ENCODE measurements around the gene MANSC1.

Gene MANSC1

DNA sequence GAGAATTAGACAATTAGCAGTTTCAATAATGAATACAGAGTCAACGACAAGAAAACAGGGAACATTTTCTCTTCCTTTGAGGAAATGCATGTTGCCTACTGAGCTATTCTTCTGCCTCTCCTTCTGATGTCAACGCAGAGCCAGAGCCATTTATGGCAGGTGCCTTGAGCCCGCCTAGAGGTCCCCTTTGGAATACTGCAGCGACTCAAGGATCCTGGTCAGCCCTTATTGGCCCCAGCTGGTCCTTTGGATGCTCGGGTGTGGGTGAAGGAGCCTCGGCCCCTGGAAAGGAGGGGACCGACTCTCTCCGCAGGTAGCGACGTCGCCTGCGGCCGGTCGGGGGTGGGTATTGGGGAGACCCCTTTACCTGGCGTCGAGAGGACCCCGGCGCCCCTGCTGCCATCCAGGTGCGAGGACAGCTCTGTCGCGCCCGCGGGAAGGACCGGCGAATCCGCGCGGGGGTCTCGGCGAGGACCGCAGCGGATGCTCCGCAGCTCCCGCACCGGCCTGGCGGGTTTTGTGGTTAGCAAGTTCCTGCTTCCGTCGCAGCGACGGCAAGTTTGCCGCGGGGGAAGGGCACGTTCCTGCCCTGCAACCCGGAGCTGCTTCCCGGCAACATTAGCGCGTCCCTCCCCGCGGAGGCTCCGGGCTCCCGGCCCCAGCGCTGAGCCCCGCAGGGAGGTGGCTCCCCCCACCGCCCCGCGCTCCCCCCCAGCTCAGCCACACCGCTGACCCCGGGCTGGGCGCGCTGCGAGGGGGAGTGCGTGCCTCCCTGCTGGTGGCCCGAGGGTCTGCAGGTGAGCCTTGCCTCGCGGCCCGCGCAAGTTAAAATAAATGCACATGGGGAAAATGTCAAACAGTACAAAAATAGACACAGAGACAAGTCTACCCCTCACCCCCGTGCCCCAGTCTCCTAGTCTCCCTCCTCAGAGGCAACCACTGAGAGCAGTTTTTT lies at the start of gene MANSC1:
Gene MANSC1, minus strand, starts transcription at position 532 of the 955 bp plus-strand sequence. CDS start 6,928 bp downstream, outside the sequence.
- peak; percentile 23 for DNase-seq (ENCODE audit: low read depth)

DNA sequence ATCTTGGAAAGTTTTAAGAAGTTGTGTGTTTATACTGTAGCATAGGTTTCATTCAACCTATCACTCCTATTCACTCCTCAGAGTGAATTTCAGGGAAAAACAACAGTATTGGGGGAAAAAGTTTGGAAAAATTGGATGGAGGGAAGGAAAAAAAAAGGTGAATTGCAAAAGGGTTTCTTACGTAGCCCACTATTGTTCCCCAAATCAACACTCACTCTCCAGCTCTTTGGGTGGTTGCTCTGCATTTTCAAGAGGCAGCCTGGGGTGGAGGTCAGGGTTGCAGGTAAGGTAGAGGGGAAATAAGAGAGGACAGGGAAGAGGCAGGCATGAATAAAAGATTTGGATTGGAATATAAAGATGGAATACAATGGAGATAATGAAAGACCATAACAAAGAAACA lies 49.1 kb upstream of the MANSC1 start:
- no peak for DNase-seq (ENCODE audit: low read depth)

DNA sequence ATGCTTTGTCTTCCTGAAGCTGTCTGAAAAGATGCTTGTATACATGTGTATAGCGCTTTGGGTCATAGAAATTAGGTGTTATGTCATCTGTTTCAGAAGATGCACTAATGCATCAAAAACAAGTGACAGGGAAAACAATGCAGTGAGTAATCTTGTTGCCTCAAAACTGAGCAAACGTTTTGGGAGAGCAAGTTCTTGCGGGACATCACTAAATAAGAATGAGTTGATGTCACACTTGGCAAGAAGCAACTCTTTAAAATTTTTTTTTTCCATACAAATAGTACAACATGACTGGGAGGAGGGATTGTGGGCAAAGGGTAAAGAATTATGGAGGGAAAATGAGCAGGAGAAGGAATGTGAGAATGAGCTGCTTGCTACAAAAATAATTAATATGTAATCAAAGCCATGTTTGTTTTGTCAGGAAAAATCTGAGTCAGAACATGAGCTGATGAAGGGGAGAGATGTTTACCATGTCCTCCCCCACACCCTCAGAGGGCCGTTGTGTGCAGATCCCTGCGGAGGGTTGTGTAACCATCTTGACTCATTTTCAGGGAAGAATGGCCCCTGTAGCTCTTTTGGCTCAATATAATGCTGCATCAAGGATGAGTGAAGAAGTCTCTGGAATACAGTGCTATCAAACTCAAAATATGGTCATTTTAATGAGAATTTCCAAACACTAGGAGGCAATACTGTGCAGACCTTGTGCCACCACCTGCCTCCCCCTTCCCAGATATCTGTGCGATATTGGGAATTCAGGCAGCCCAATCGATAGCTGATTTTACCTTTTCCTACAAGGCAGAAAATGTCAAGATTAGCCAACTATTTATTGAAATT lies 48.2 kb upstream of the MANSC1 start:
- no peak for DNase-seq (ENCODE audit: low read depth)

DNA sequence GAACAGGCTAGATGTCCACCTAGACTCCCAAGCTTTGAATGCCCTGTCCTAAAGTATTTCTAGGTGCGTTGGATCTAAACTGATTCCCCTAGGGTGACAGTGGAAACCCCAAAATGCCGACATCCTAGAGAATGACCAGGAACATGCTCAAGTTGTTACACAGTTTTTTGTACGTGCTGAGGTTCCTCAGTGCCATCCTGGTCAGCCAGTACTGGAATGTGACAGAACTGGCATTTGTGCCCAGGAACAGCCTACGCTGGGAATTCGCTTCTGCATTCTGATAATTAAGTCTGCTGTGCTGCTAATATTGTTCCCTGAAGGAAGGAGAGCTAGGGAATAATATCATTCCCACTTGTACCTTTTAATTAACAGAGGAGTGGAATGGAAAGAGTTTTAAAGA lies 47.1 kb upstream of the MANSC1 start:
- DNase-seq (ENCODE audit: low read depth): no peak

DNA sequence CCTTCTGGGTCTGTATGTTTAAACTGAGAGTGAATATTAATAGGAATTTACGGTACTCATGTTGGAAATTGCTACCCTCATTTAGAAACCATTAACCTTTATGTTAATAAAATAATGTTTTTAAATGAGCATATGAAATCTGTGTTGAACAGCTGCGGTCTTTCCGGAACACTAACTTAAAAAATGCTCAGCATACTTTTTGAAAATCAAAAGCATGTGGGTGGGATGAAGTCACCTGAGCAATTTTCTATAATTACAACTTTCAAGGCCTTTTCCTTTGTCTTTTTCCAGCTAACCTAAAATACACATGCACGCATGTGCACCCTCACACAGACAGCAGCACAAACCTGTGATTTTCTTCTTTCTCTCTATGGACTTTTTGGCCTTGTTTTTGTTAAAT lies 46.7 kb upstream of the MANSC1 start:
- no peak for DNase-seq (ENCODE audit: low read depth)

DNA sequence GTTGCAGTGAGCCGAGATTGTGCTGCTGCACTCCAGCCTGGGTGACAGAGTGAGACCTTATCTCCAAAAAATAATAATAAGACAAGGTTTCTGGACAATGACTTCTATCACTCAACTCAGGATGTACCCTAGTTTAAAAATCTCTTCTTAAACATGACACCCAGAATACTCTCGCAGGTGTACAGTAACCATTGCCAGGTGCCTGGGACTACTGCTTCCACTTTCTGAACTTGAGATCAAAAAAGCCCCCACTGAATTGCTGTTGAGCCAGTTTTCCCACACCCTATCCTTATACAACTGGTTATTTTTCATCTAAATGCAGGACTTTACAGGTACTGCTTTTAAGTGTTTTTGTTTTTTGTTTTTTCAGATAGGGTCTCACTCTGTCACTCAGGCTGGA lies 43.1 kb upstream of the MANSC1 start:
- no peak for DNase-seq (ENCODE audit: low read depth)

DNA sequence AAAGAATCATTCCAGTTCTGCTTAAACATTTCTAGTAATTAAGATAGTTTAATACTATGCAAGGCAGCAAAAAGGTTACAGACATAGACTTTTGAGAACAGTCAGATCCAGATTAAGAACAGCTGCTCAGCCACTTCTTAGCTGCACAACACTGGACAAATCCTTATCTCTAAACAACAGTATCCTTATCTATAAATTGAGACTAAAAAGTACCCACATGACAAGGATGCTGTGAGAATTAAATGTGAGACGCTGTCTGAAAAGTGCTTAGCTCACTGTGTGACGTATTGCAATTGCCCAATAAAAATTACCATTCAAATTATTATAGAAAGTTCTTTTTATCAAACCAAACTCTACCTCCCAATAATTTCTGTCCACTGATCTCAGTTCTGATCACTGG lies 42.4 kb upstream of the MANSC1 start:
- DNase-seq (ENCODE audit: low read depth): no peak

DNA sequence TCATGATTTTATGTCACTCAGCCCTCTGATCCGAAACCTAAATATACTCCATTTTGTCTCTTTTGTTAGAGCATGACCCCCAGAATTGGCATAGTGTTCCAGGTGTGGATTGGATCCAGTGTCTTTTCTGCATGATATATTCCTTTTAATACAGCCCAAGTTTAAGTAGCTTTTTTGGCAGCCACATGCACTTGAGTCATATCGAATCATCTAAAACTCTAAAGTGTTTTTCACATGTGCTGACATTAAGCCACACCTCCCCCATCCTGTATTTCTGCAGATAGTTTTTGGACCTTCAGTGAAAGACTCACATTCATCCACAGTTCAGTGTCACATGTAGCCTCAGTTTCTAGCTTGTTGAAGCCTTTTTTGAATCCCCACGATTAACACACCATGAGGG lies 37.5 kb upstream of the MANSC1 start:
- no peak for DNase-seq (ENCODE audit: low read depth)

DNA sequence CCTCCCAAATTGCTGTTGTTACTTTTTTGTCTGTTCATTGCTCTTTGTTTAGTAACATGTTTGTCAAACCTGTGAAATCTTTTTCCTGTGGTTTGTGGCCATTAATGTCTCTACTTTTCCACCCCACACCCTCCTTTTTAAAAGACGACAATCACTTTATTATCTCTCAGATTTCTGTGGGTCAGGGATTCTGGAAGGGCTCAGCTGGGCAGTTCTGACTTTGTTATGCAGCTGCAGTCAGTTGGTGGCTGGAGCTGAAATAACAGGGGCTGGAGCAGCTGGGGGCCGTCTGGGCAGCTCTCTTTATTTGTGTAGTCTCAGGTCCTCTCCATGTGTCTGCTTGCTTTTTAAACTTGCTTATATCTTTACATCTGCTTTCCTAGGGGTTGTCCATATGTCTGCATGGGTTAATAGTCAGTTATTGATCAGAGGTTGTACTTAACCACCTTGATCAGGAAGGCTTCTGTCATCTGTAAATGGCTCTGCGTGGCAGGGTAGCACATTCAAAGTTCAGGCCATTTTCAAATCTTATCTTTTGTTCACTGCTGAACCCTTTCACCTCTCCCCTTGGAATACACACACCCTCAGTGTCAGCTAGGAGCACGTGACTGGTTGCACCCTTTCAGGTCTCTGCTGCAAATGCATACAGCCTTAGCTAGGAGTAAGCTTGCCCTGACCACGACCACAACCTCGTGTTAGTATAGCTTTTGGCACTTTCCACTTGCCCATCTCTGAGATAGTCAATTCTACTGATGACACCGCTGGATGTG lies 34.7 kb upstream of the MANSC1 start:
- peak; percentile 11 for DNase-seq (ENCODE audit: low read depth)

DNA sequence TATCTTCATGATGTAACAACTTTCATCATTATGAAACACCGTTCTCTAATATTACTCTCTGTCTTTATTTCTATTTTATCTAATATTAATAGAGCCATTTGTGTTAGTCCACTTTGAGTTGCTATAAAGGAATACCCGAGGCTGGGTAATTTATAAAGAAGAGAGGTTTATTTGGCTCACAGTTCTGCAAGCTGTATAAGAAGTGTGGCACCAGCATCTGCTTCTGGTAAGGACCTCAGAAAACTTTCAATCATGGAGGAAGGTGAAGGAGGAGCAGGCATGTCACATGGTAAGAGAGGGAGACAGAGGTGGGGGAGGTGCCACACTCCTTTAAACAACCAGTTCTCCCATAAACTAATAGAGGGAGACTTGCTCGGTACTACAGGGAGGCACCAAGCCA lies 31.9 kb upstream of the MANSC1 start:
- DNase-seq (ENCODE audit: low read depth): no peak

DNA sequence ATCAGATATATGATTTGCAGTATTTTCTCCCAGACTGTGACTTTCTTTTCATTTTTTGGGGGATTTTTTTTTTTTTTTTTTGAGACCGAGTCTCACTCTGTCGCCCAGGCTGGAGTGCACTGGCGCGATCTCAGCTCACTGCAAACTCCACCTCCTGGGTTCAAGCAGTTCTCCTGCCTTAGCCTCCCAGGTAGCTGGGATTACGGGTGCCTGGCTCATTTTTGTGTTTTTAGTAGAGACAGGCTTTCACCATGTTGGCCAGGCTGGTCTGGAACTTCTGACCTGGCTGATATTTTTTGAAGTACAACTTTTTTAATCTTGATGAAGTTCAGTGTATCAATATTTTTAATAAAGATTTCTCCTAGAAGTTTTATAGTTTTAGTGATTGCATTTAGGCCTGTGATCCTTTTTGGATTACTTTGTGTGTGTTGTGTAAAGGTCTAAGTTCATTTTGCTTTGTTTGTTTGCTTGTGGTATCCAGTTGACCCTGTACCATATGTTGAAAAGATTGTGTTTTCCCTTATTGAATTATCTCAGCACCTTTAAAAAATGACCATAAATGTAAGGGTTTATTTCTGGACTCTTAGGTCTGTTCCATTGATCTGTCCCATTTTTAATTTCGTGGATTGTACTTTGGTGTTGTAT lies 31.0 kb upstream of the MANSC1 start:
- DNase-seq (ENCODE audit: low read depth): no peak

DNA sequence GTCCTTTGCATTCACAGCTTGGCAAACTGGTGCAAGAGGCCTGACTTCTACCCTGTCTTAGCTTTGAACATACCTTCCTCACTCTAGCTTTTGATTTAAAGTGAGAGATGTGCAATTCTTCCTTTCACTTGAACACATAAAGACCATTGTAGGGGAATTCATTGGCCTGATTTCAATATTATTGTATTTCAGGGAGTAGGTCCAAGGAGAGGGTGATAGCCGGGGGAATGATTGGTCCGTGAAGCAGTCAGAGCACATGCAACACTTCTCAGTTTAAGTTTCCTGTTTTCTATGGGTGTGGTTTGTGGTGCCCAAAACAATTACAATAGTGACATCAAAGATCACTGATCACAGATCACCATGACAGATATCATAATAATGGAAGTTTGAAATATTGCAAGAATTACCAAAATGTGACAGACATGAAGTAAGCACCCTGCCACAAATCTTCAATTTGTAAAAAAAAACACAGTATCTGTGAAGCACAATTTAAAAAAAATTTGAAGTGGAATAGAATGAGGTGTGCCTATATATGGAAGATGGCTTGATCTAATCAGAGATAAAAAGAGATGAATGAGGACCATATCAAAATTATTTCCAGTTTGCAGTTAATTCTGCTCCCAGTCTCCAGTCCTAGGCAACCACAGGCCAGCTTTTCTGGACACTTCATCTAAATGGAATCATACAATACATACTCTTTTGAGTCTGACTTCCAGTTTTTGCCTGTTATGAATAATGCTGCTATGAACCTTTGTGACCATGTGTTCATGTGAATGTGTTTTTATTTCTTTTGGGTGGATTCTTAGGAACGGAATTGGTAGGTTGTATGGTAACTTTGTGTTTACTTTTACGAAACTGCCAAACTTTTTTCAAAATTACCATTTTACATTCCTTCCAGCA lies 30.0 kb upstream of the MANSC1 start:
- DNase-seq (ENCODE audit: low read depth): no peak

DNA sequence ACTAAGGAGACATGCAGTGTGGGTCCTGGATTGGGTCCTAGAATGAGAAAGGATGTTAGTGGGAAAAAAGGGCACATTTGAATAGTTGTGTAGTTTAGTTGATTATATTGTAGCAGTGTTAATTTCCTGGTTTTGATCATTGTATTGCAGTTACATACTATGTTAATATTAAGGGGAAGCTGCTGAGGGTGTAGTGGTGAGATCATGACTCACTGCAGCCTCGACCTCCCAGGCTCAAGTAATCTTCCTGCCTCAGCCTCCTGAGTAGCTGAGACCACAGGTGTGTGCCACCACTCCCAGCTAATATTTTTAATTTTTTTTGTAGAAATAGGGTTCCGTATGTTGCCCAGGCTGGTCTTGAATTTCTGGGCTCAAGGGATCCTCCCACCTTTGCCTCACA lies 28.6 kb upstream of the MANSC1 start:
- no peak for DNase-seq (ENCODE audit: low read depth)

DNA sequence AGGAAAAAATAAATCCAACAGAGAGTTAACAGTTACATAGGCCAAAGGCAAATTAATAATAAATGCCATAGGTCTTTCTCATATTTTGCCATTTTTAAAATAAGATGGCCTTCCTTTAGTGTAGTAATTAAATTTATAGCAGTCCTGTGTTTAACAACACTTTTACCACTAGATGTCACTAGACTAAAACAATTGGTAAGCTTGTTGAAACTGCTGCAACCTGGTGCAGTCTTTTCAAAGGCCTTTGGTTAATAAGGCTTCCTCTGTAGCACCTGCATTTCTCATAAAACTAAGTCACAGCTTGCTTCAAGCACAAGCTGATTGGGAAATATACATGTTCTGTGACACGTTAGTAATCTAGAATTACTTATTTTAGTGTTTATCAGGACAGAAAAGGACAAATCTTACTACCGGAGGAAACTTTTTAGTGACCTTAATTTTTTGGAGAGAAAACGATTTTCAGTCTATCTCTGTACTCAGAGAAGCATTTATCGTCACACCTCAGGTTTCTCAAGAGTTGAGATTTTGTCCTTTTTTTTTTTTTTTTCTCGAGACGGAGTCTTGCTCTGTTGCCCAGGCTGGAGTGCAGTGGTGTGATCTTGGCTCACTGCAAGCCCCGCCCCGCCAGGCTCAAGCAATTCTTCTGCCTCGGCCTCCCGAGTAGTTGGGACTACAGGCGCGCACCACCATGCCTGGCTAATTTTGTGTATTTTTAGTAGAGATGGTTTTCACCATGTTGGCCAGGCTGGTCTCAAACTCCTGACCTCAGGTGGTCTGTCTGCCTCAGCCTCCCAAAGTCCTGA lies 26.8 kb upstream of the MANSC1 start:
- DNase-seq (ENCODE audit: low read depth): no peak

DNA sequence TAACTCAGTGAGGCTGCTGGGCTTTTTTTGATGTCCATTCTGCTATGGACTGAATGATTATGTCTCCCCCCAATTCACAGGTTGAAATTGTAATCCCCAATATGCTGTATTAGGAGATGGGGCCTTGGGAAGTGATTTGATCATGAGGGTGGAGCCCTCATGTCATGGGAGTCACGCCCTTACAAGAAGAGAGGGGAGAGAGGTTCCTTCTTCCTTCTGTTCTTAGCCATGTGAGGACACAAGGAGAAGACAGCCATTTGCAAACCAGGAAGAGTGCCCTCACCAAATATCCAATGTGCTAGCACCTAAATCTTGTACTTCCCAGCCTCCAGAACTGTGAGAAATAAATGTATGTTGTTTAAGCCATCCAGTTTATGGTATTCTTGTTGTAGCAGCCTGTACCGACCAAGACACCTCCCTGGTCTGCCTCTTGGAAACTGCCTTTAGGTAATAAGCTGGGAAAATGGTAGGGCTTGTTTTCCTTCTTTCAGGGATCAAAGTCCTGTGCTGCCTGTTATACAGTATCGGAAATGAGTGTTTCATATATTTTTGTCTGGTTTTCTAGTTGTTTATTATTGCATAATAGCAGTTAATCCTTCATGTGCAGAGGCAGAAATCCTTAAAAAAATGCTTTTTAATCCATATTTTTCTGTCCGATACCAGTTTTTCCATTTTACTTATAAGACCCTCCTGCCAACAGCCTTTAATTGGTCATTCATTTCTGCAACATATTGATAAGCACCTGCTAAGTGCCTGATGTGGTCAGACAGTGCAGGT lies 23.1 kb upstream of the MANSC1 start:
- no peak for DNase-seq (ENCODE audit: low read depth)

DNA sequence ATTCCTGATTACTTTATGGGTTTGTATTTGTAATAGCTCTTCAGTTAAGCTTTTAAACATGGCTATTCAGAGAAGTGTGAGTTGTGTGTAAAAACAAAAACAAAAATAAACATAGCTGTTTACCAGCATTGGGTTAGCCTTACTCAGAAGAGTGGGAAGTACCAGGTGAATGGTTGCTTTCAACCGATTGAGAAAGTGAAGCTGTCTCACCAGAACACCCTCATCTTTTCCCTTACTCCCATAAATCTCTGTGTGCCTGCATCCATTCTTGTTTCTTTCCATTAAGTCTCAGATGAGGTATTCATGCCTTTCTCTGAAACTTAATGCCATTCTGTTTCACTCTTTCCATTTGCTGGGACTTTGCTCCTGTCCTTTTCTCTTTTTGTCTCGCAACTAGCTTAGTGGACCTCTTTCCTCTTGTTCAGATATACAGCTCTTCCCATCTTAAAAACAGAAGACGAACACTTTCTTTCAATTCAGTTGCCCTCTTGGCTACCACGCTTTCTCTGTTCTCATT lies 17.5 kb upstream of the MANSC1 start:
- DNase-seq (ENCODE audit: low read depth): no peak

DNA sequence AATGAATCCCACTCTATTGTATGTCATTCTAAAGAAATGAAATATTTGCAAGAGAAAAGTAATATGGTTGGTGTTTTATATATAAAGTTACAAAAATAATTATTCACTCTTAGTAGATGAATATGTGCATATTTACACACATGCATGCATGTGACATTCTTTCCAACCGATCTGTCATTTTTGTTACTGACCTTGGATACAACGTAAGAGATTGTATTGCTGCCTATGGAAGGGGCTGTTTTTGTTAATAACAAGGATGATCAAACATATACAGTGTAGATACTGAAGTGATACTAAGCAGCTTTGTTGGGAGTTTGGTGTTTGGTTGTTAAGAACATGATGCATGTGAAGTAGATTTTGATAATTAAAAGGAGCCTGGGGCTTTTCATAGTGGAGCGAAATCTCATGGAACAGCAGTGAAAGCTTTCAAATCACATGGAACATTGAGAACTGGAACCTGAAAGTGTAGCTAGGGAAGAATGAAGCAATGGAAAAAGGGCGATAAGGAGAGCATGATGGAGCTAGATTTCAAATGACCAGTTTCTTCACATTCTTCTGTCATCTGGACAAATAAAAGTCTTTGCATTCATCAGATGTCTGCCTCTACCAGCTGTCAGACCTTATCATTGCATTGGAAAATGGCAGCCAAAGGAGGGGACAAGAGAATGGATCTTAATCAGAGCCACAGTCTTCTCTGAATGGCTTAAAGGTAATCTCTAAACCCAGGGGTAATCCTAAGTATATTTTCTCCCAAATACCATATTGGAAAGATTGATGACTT lies 16.8 kb upstream of the MANSC1 start:
- DNase-seq (ENCODE audit: low read depth): no peak

DNA sequence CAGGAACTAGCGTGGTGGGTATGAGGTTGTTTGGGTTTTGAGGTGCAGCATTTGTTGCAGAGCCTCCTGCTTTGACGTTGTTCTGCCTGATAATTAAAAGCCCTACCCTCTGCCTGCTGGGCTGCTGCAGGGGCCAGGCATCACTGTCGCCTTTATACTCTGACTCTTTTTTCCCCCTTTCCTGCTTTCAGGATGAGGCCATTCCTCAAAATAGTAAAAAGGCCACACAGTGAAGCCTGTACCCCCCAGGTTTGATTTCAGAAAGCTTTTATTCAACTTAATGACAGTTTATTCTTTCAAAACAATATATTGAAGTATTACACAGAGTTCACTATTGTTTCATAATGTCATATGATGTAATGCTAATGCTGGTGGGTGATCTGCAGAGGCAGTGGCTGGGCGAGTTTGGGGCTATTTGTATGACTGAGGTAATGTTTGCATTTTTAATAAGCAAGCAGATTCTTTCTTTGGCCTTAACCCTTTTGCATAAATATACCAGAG lies 15.9 kb upstream of the MANSC1 start:
- no peak for DNase-seq (ENCODE audit: low read depth)

Measured in stimulated activated CD8-positive, alpha-beta memory T cell treated with anti-CD3 and anti-CD28 coated beads, Interleukin-4, amount 100 ng/mL, for 24 hours (primary cell).